Heart left ventricle (tissue), 16 donors: ENCODE data around the gene CYTH1. TPM values are rescaled to one million over a fixed set of nuclear protein-coding genes. Genes with fewer than 3 reads are reported as not detected.
A peak's percentile ranks its signal among the peaks of the same experiment; 100 is the strongest.

Source experiments
- ATAC-seq, 4 donors: fragments of 200-7000 bp; cut with Tn5 transposase; one replicate each; pipeline ENCODE4 v1.9.1; 2020 to 2022; ENCODE audit warnings: moderate library complexity in 4 of 4, mild to moderate bottlenecking in 3 of 4, moderate number of reproducible peaks in 1 of 4
- DNase-seq, 5 donors: peaks; one replicate each; pipeline ENCODE4 v3.0.0-alpha.2; 2020
- H3K27ac ChIP-seq, 12 donors: fragments of 200-600 bp; sonication (generic) in 4 of 12; one replicate each; pipeline versions ENCODE4 v1.5.0 to v1.8.0; 2016 to 2022; ENCODE audit warnings: mild to moderate bottlenecking in 2 of 12
- H3K27me3 ChIP-seq, 9 donors: fragments of 200-600 bp; sonication (generic) in 2 of 9; one replicate each; pipeline versions ENCODE4 v1.5.1 to v1.8.0; 2016 to 2022; ENCODE audit warnings: mild to moderate bottlenecking in 3 of 9
- H3K36me3 ChIP-seq, 9 donors: fragments of 200-600 bp; sonication (generic) in 2 of 9; one replicate each; pipeline versions ENCODE4 v1.5.0 to v1.8.0; 2018 to 2022; ENCODE audit warnings: mild to moderate bottlenecking in 2 of 9
- H3K4me1 ChIP-seq, 12 donors: fragments of 200-600 bp; sonication (generic) in 4 of 12; one replicate each; pipeline versions ENCODE4 v1.5.0 to v1.8.0; 2016 to 2022; ENCODE audit warnings: mild to moderate bottlenecking in 3 of 12
- H3K4me3 ChIP-seq, 12 donors: fragments of 200-600 bp; sonication (generic) in 4 of 12; one replicate each; pipeline versions ENCODE4 v1.5.0 to v1.8.0; 2017 to 2022; ENCODE audit warnings: mild to moderate bottlenecking in 9 of 12, moderate library complexity in 4 of 12
- H3K9me3 ChIP-seq, 12 donors: fragments of 200-600 bp; sonication (generic) in 4 of 12; one replicate each; pipeline versions ENCODE4 v1.5.0 to v1.8.0; 2016 to 2022; ENCODE audit warnings: mild to moderate bottlenecking in 1 of 12
- POLR2A ChIP-seq, 2 donors: fragments of 450-650 bp; IDR thresholded peaks; one replicate each; pipeline ENCODE4 v1.6.1; 2017; ENCODE audit warnings: antibody characterized with exemption in 2 of 2, mild to moderate bottlenecking in 2 of 2, moderate library complexity in 2 of 2
- WGBS, 4 donors: extraction: QIAGEN DNeasy Blood & Tissue Kit in 2 of 4; methylation state at CpG; one replicate each; pipeline versions ENCODE4 v1.1.5 to v1.1.7; 2013 to 2018; 5-methylcytosine and 5-hydroxymethylcytosine counted together
- intact Hi-C, 10 donors: fragments of 100-400 bp; cut with DNase I; formaldehyde crosslinking; loops; one replicate each; pipeline versions ENCODE4 v1.11.1 to v1.14.2; 2022
- polyA plus RNA-seq, 2 donors: library from polyadenylated mRNA; stranded (reverse); fragments of 200-250 nt; gene quantifications; one replicate each; pipeline ENCODE4 v1.2.3, GENCODE V29; 2013
- total RNA-seq, 9 donors: library from RNA; depleted of rRNA in 2 of 9; stranded (reverse); fragments of >200 nt in 2 of 9; fragmentation: NEBNext Ultra II Directional in 3 of 9; extraction: Animal tissue kit (Norgen Biotek cat#: 25700) in 3 of 9; gene quantifications; one replicate each; pipeline versions ENCODE4 v1.1.0 to v1.2.4, GENCODE V29; 2016 to 2023
- TF ChIP-seq, protein P1 (sequence below), 12 donors: fragments of 200-600 bp; sonication (generic) in 4 of 12; IDR thresholded peaks; one replicate each; pipeline versions ENCODE4 v1.5.0 to v1.8.0; 2018 to 2022; ENCODE audit warnings: antibody characterized with exemption in 12 of 12, mild to moderate bottlenecking in 5 of 12
- donor health status: ischemic (EF 13 %, LVEDD 7.1; RV severe dilation, severe dysfunction).
- donor health status: healthy with polysubstance abuse.
- donor health status: DM: no; HTN: yes; CAD: no.
- donor health status: DM: no; HTN: no; CAD: no.
- donor health status: ischemic (EF 25% LVEDD 6.9; RV normal size, moderate dysfunction).
- donor health status: ischemic (EF 25% LVEDD 5.7; RV mildly dilated, moderate dysfunction).
- donor health status: healthy.
- donor health status: DM: yes; HTN: yes; CAD: no.
- donor health status: ischemic (EF 35%, LVEDD 5.7; RV mildly dilated, moderate dysfunction).
- donor health status: nonischemic (EF 11% LVEDD 7.7; RV severe dilation, severe dysfunction).
- donor health status: DM: yes; HTN: yes; CAD: no.
- donor health status: PGD.
- donor health status: ischemic (EF 29% LVEDD 5.4; RV normal size, mild dysfunction).
- donor health status: nonischemic (EF 23%, LVEDD 6.1; RV moderate dilation, normal function).

Gene CYTH1
- total and polyA plus RNA-seq, 11 donors = 20.0 to 59.1 (median 30.9) TPM

DNA sequence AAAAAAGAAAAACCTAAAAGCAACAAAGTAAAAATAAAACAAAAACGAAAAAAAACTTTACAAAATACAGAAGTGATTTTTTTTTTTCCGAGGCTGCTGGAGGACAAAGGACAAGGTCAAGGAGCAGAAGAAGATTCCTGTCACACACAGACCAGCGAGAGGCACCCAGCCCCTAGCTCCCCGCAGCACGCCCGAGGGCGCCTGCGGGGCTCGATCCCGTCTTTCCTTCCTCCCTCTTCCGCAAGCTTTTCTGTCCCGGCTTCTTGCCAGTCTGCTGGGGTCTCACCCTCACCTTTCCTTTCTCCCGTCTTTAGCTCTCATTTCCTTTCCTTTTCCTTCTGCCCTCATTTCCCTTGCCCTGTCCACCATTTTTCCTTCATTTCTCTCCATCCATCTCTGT is 138.7 kb downstream of the CYTH1 start:
- ATAC-seq (no peak), DNase-seq (peak in 1 of 5 donors; percentile 10)
- 86 to 88% (median 87%) methylated on average over 13 of the region's 13 CpGs for WGBS, 4 donors
- H3K4me3 ChIP-seq = no peak overlapping the region
- H3K9me3 ChIP-seq = peaks cover 0 to 5% (median 0%) of the 10 kb centered on the region in 12 donors
- H3K36me3 ChIP-seq = no peaks in the 10 kb centered on the region
- peaks cover 0 to 7% (median 0%) of the 10 kb centered on the region in 9 donors for H3K27me3 ChIP-seq
- H3K4me1 ChIP-seq = peaks cover 0 to 48% (median 5%) of the 10 kb centered on the region in 12 donors
- TF ChIP-seq POLR2A (IDR thresholded peaks at IDR 0.05) = no peak
- TF ChIP-seq, protein P1, sequence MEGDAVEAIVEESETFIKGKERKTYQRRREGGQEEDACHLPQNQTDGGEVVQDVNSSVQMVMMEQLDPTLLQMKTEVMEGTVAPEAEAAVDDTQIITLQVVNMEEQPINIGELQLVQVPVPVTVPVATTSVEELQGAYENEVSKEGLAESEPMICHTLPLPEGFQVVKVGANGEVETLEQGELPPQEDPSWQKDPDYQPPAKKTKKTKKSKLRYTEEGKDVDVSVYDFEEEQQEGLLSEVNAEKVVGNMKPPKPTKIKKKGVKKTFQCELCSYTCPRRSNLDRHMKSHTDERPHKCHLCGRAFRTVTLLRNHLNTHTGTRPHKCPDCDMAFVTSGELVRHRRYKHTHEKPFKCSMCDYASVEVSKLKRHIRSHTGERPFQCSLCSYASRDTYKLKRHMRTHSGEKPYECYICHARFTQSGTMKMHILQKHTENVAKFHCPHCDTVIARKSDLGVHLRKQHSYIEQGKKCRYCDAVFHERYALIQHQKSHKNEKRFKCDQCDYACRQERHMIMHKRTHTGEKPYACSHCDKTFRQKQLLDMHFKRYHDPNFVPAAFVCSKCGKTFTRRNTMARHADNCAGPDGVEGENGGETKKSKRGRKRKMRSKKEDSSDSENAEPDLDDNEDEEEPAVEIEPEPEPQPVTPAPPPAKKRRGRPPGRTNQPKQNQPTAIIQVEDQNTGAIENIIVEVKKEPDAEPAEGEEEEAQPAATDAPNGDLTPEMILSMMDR (IDR thresholded peaks at IDR 0.05) = no peak
- intact Hi-C loops = loop anchor here in 1 of 10 donors (10.0 kb wide), 1 partner anchor 49 kb away; no protein-coding TSS in a partner anchor
- no peak overlapping the region for H3K27ac ChIP-seq

DNA sequence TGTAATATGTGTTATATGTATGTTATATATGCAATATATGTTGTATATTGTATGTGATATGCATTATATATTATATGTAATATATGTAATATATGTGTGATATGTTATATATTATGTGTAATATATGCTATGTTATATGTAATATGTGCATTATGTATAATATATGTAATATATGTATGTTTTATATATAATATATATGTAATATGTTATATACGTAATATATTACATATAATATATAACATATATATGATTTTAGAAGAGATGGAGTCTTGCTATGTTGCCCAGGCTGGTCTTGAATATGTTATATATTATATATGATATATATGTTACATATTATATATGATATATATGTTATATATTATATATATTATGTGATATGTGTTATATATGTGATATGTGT is 139.4 kb downstream of the CYTH1 start:
- 92 to 100% (median 94%) methylated on average over 1 of the region's 1 CpG for WGBS, 4 donors
- Histone ChIP-seq H3K9me3 (no peaks in the 10 kb centered on the region), H3K36me3 (no peaks in the 10 kb centered on the region), H3K27me3 (peaks cover 0 to 7% (median 0%) of the 10 kb centered on the region in 9 donors), H3K4me1 (peaks cover 0 to 53% (median 5%) of the 10 kb centered on the region in 12 donors), H3K27ac (no peak overlapping the region), H3K4me3 (no peak overlapping the region)
- intact Hi-C loops = loop anchor here in 1 of 10 donors (10.0 kb wide), 1 partner anchor 48 kb away; no protein-coding TSS in a partner anchor
- DNase-seq = no peak
- no peak for TF ChIP-seq POLR2A (IDR thresholded peaks at IDR 0.05)
- TF ChIP-seq, protein P1 (IDR thresholded peaks at IDR 0.05) = no peak
- no peak for ATAC-seq

DNA sequence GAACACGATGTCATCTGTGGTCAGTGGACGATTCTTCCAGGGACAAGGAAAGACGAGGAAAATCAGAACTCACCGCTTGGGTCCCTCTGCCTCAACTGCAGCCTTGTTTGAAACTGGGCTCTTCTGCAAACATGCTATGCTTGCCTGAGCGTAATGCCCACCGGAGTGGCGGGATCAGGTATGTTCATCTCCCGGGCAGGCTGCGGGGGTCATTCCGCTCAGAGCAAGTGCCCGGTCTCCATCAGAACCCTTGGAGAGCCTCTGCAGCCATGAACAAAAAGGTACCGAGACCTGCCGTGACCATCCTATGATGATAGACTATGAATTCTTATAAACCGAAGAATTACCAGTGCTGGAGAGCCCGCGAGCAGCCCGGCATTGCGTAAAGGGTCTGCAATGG is 140.4 kb downstream of the CYTH1 start:
- peaks cover 0 to 50% (median 5%) of the 10 kb centered on the region in 12 donors for H3K4me1 ChIP-seq
- H3K9me3 ChIP-seq = no peaks in the 10 kb centered on the region
- no peaks in the 10 kb centered on the region for H3K36me3 ChIP-seq
- no peak overlapping the region for H3K4me3 ChIP-seq
- TF ChIP-seq, protein P1 (IDR thresholded peaks at IDR 0.05) = no peak
- TF ChIP-seq POLR2A (IDR thresholded peaks at IDR 0.05) = no peak
- ATAC-seq = no peak
- no peak overlapping the region for H3K27ac ChIP-seq
- peak in 1 of 5 donors; percentile 20 for DNase-seq
- 92 to 95% (median 94%) methylated on average over 18 of the region's 18 CpGs for WGBS, 4 donors
- peaks cover 0 to 7% (median 0%) of the 10 kb centered on the region in 9 donors for H3K27me3 ChIP-seq
- intact Hi-C loops = loop anchor here in 2 of 10 donors (2.0 to 10.0 kb wide), 2 partner anchors 21 to 47 kb away; no protein-coding TSS in a partner anchor

DNA sequence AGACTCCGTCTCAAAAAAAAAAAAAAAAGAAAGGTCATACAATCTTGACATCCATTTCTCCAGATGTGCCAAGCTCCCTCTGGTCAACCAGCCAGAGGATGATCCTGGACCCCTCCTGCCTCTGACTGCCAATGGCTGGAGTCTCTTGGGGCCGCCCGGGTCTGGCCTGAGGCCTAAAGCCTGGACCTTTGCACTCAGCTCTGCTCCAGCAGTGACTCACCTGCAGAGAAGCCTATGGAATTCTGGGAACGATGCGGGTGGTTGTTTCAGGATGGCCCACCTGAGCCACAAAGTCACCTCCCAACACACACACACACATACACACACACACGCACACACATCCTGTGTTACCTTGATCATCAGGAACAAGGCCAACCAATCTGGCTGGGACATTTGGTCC is 140.8 kb downstream of the CYTH1 start:
- peaks cover 0 to 46% (median 4%) of the 10 kb centered on the region in 12 donors for H3K4me1 ChIP-seq
- no peaks in the 10 kb centered on the region for H3K36me3 ChIP-seq
- DNase-seq (peak in 1 of 5 donors; percentile 17), ATAC-seq (no peak)
- WGBS, 4 donors = 93 to 97% (median 94%) methylated on average over 6 of the region's 6 CpGs
- no peak overlapping the region for H3K4me3 ChIP-seq
- no peak for TF ChIP-seq POLR2A (IDR thresholded peaks at IDR 0.05)
- TF ChIP-seq, protein P1 (IDR thresholded peaks at IDR 0.05) = no peak
- H3K27ac ChIP-seq = no peak overlapping the region
- H3K9me3 ChIP-seq = no peaks in the 10 kb centered on the region
- intact Hi-C loops = loop anchor here in 2 of 10 donors (2.0 to 10.0 kb wide), 2 partner anchors 20 to 46 kb away; no protein-coding TSS in a partner anchor
- peaks cover 0 to 6% (median 0%) of the 10 kb centered on the region in 9 donors for H3K27me3 ChIP-seq
